ENCODE measurements around the gene UCK1. TPM values are rescaled to one million over a fixed set of nuclear protein-coding genes. Genes with fewer than 3 reads are reported as not detected.

Gene UCK1
- total and polyA plus RNA-seq, 4 donors, result 13.4 to 34.1 (median 24.0) TPM

DNA sequence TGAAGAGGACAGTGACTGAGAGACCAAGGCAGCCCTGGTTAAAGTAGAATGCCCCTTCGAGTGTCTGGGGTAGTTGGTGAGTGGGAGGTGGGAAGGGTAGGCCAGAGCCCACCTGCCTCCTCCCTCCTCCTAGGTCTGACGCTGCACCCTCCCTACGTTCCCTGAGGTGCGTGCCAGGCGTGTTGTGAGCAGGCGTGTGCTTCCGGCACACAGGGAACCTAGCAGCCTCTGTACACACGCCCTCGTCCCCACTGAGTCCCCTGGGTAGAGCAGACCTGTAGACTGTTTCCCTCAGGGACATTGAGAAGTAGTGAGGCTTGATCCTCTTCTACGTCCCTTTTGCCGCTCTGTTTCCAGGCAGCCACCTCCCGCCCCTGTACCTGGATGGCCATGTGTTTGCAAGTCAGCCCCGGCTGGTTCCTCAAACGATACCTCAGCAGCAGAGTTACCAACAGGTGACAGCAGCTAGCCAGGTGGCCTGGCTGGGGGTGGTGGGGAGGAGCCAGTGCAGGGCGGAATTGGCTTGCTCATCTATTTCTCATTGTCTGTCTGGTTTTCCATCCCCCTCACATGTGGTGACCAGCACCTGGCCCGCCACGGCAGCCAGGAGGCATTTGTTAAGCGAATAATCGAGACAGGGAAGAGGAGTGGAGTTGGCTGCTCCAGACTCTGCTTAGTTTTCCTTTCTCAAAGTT lies 45.2 kb downstream of the UCK1 start:
- H3K9ac ChIP-seq (ENCODE audit: low read depth in 1 of 2, low read length in 2 of 2), result no peak overlapping the region
- H3K27me3 ChIP-seq (ENCODE audit: control insufficient read depth in 4 of 4, insufficient read depth in 4 of 4, low read length in 3 of 4), result no peaks in the 10 kb centered on the region
- H3K4me1 ChIP-seq (ENCODE audit: control insufficient read depth in 4 of 4, insufficient read depth in 4 of 4, low read length in 3 of 4), result no peaks in the 10 kb centered on the region
- no peak for DNase-seq (ENCODE audit: low spot score)
- WGBS, result 88% methylated on average over 19 of the region's 19 CpGs
- peaks cover 46 to 97% (median 76%) of the 10 kb centered on the region in 4 donors for H3K36me3 ChIP-seq (ENCODE audit: control insufficient read depth in 4 of 4, insufficient read depth in 3 of 4, low read depth in 1 of 4, low read length in 3 of 4)
- no peak overlapping the region for H3K27ac ChIP-seq (ENCODE audit: low read depth in 1 of 2, low read length in 2 of 2)
- TF ChIP-seq GABPA (IDR thresholded peaks at IDR 0.05 in 1 of 2, conservative IDR thresholded peaks at IDR 0.05 in 1 of 2) (no peak), SP1 (IDR thresholded peaks at IDR 0.05) (no peak), CTCF (IDR thresholded peaks at IDR 0.05; ENCODE audit: low read depth, low read length, missing input control) (no peak)
- TF ChIP-seq, protein P1, sequence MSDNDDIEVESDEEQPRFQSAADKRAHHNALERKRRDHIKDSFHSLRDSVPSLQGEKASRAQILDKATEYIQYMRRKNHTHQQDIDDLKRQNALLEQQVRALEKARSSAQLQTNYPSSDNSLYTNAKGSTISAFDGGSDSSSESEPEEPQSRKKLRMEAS (IDR thresholded peaks at IDR 0.05), result no peak
- H3K4me3 ChIP-seq (ENCODE audit: low read depth in 1 of 3, low read length in 3 of 3), result no peak overlapping the region
- no peaks in the 10 kb centered on the region for H3K9me3 ChIP-seq (ENCODE audit: control insufficient read depth in 4 of 4, low read length in 3 of 4)

DNA sequence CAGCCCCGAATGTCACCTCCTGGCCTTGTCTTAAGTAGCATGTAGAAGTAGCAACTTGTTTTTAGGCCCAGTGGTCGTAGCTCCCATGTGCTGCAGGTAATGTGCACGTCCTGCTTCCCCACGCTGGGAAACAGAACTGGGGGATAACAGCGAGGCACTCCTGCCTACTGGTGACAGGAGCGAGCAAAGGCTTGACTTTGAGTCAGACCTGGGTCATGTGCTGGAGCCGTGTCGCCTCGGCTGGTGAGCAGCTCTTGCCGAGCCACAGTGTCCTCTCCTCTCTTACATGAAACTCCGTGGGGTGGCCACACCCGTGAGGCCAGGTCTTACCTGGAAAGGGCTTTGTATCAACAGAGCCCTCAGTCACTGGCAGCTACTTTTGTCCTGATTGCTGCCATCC lies 45.9 kb downstream of the UCK1 start:
- H3K27ac ChIP-seq (ENCODE audit: low read depth in 1 of 2, low read length in 2 of 2), result no peak overlapping the region
- TF ChIP-seq FOXA2 (IDR thresholded peaks at IDR 0.05), result no peak
- no peak for TF ChIP-seq FOXA1 (IDR thresholded peaks at IDR 0.05)
- no peak for TF ChIP-seq EGR1 (IDR thresholded peaks at IDR 0.05; ENCODE audit: low read depth in 2 of 2)
- no peak for TF ChIP-seq ZBTB33 (IDR thresholded peaks at IDR 0.05)
- TF ChIP-seq YY1 (IDR thresholded peaks at IDR 0.05), result no peak
- no peak for TF ChIP-seq SP1 (IDR thresholded peaks at IDR 0.05)
- TF ChIP-seq CTCF (IDR thresholded peaks at IDR 0.05; ENCODE audit: low read depth, low read length, missing input control), result no peak
- no peak for TF ChIP-seq RXRA (IDR thresholded peaks at IDR 0.05)
- no peak for TF ChIP-seq HNF4G (IDR thresholded peaks at IDR 0.05)
- no peak for TF ChIP-seq GABPA (IDR thresholded peaks at IDR 0.05 in 1 of 2, conservative IDR thresholded peaks at IDR 0.05 in 1 of 2)
- WGBS, result 95% methylated on average over 12 of the region's 12 CpGs
- no peaks in the 10 kb centered on the region for H3K27me3 ChIP-seq (ENCODE audit: control insufficient read depth in 4 of 4, insufficient read depth in 4 of 4, low read length in 3 of 4)
- H3K9ac ChIP-seq (ENCODE audit: low read depth in 1 of 2, low read length in 2 of 2), result no peak overlapping the region
- no peak overlapping the region for H3K4me3 ChIP-seq (ENCODE audit: low read depth in 1 of 3, low read length in 3 of 3)
- H3K9me3 ChIP-seq (ENCODE audit: control insufficient read depth in 4 of 4, low read length in 3 of 4), result no peaks in the 10 kb centered on the region
- no peaks in the 10 kb centered on the region for H3K4me1 ChIP-seq (ENCODE audit: control insufficient read depth in 4 of 4, insufficient read depth in 4 of 4, low read length in 3 of 4)
- DNase-seq (ENCODE audit: low spot score), result no peak
- H3K36me3 ChIP-seq (ENCODE audit: control insufficient read depth in 4 of 4, insufficient read depth in 3 of 4, low read depth in 1 of 4, low read length in 3 of 4), result peaks cover 45 to 95% (median 74%) of the 10 kb centered on the region in 4 donors

All from liver (tissue), 9 donors.